Measurements from ENCODE around the gene SCD.
"Not testable (repeated sequence)": the region's sequence is repeated elsewhere in the genome, so short reads cannot be mapped to it uniquely, and the experiment has no call there.

The SCD gene

GRCh38 chr10:100346765-100347567 is at the start of gene SCD:
Gene SCD, plus strand, starts transcription at chr10:100347233. Its CDS starts 272 bp downstream, at chr10:100347505.
- peak; percentile 93 for DNase-seq

GRCh38 chr10:100297242-100297641 is 49.8 kb upstream of the SCD start:
- DNase-seq: no peak

GRCh38 chr10:100301123-100301522 is 45.9 kb upstream of the SCD start:
- not testable (repeated sequence) for DNase-seq

- peak; percentile 23 for DNase-seq
Observed at GRCh38 chr10:100303724-100304319, 43.2 kb upstream of the SCD start.

- no peak for DNase-seq
Observed at GRCh38 chr10:100304414-100304813, 42.6 kb upstream of the SCD start.

GRCh38 chr10:100306861-100307260 is 40.2 kb upstream of the SCD start:
- DNase-seq: no peak

- DNase-seq: no peak
Observed at GRCh38 chr10:100307684-100308083, 39.3 kb upstream of the SCD start.

- no peak for DNase-seq
Observed at GRCh38 chr10:100311298-100311697, 35.7 kb upstream of the SCD start.

GRCh38 chr10:100315615-100316014 is 31.4 kb upstream of the SCD start:
- DNase-seq: no peak

- no peak for DNase-seq
Observed at GRCh38 chr10:100318207-100318606, 28.8 kb upstream of the SCD start.

- peak; percentile 58 for DNase-seq
Observed at GRCh38 chr10:100319707-100320402, 27.2 kb upstream of the SCD start.

GRCh38 chr10:100325158-100325557 is 21.9 kb upstream of the SCD start:
- no peak for DNase-seq

GRCh38 chr10:100327007-100327717 is 19.9 kb upstream of the SCD start:
- DNase-seq: peak; percentile 41

- DNase-seq: no peak
Observed at GRCh38 chr10:100327718-100328009, 19.4 kb upstream of the SCD start.

GRCh38 chr10:100328198-100328597 is 18.8 kb upstream of the SCD start:
- DNase-seq: no peak

- peak; percentile 31 for DNase-seq
Observed at GRCh38 chr10:100330079-100330478, 17.0 kb upstream of the SCD start, which contains the start of gene PKD2L1. Gene PKD2L1, minus strand, starts transcription at chr10:100330228. Its CDS starts 125 bp downstream, at chr10:100330103.

GRCh38 chr10:100333106-100333505 is 13.9 kb upstream of the SCD start:
- DNase-seq: no peak

GRCh38 chr10:100333661-100334440 is 13.2 kb upstream of the SCD start:
- no peak for DNase-seq

- no peak for DNase-seq
Observed at GRCh38 chr10:100334762-100335161, 12.3 kb upstream of the SCD start.

GRCh38 chr10:100338434-100339036 is 8.5 kb upstream of the SCD start:
- peak; percentile 36 for DNase-seq

- no peak for DNase-seq
Observed at GRCh38 chr10:100339236-100339635, 7.8 kb upstream of the SCD start.

Measured in NCI-H1092 treated with DMSO at 0.1 percent for 48 hours (cell line).